Cerebellar cortex (tissue), 1 donor: Measurements from ENCODE around the gene TRIM8.

ENCODE experiments used
- DNase-seq: peaks from one replicate; pipeline ENCODE4 v3.0.0-alpha.2; 2015; ENCODE audit warnings: low spot score

TRIM8 gene

GRCh38 chr10:102701796-102702195, 57.5 kb downstream of the TRIM8 start:
- no peak for DNase-seq

DNA sequence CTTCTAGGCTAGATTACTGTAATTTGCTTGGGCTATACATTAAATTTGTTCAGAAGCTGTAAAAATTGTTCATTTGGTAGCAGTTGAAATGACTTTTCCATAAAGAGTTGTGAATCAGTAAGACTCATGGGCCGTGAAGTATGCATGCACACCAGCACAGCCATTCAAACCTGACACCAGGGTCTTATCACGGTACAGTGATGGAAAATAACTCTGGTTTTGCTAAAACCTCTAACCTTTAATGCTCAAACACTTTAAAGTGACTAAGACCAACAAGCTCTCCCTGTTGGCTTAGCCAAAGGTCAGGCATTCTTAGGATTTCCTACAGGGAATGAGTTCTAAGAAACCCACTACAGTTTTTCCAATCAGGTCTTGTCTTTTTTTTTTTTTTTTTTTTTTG, 58.5 kb downstream of the TRIM8 start:
- DNase-seq = no peak

- DNase-seq = no peak
Observed at GRCh38 chr10:102704915-102705314, 60.6 kb downstream of the TRIM8 start.

DNA sequence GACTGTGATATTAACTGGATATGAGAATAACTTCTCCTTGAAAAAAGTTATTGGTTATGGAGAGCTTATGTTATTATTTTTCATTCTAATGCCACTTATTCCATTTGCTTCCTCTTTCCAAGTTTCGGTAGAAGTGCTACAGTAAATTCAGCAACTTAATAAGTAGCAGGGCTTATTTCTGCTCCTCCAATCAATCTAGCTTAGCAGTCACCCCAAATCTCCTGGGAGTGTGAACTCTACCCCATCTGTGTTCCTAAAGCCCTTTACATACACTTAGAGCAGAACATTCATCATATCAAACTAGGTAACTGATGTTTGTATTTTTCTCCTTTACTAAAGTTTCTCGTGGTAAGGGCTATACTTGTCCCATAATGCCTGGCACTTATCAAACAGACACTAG, 61.3 kb downstream of the TRIM8 start:
- DNase-seq = no peak
